Cardiac muscle cell (in vitro differentiated cells and primary cell): ENCODE results near the gene HSDL1. TPM values are rescaled to one million over a fixed set of nuclear protein-coding genes. Genes with fewer than 3 reads are reported as not detected.

Experiments used
- DNase-seq, 2 donors: peaks; one replicate each; pipeline versions ENCODE4 v3.0.0 to v3.0.0-alpha.2; 2010 to 2017; ENCODE audit warnings: low read depth in 1 of 2, low spot score in 1 of 2
- H3K27ac ChIP-seq: fragments of 200-600 bp; sonication (generic); 2 replicates; pipeline ENCODE4 v1.5.1; 2016
- H3K27me3 ChIP-seq: fragments of 200-600 bp; sonication (generic); 2 replicates; pipeline ENCODE4 v1.6.0; 2016; ENCODE audit warnings: control low read depth
- H3K36me3 ChIP-seq: fragments of 200-600 bp; sonication (generic); 2 replicates; pipeline ENCODE4 v1.5.1; 2016; ENCODE audit warnings: control low read depth
- H3K4me1 ChIP-seq: fragments of 200-600 bp; sonication (generic); 2 replicates; pipeline ENCODE4 v1.8.1; 2017; ENCODE audit warnings: low read depth, mild to moderate bottlenecking, mixed run types
- H3K4me3 ChIP-seq: fragments of 200-600 bp; sonication (generic); 2 replicates; pipeline ENCODE4 v1.5.1; 2016; ENCODE audit warnings: mild to moderate bottlenecking
- H3K9me3 ChIP-seq: fragments of 200-600 bp; sonication (generic); 2 replicates; pipeline ENCODE4 v1.5.1; 2017; ENCODE audit warnings: low read depth, mild to moderate bottlenecking, control low read depth
- CTCF ChIP-seq: IDR thresholded peaks from 2 replicates; pipeline ENCODE4 v1.5.1; 2012; ENCODE audit warnings: low read depth, mild to moderate bottlenecking, low read length
- polyA plus RNA-seq: library from polyadenylated mRNA; unstranded; fragments of >200 nt; fragmentation: Nextera tagmentation; extraction: Ambion mirVana; gene quantifications from 2 replicates; pipeline ENCODE4 v1.2.1, GENCODE V29; 2016
- total RNA-seq: library from RNA; depleted of rRNA; stranded (reverse); fragments of >200 nt; gene quantifications from 2 replicates; pipeline ENCODE4 v1.2.3, GENCODE V29; 2016

Gene HSDL1
- total and polyA plus RNA-seq, 2 experiments from 2014 or later = 51.7 to 60.0 TPM

DNA sequence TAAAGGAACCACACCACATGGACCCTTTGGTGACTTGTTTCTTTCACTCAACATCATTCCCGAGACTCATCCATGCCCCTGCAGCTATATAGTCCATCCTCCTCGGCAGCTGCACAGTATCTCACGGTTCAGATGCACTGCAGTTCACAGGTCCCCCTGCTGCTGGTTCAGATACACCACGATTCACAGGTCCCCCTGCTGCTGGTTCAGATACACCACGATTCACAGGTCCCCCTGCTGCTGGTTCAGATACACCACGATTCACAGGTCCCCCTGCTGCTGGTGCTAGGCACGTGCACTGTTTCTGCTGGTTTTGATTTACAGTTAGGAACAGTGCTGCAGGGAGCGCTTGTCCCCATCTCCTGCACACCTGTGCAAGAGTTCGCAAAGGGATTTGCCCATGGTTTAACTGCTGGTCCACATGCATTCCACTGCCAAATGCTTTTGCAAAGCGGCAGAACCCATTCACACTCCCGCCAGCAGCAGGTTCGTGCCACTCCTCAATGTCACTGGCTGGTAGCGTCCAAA, 3.8 kb downstream of the HSDL1 start:
- peaks cover 37% of the 10 kb centered on the region for H3K4me1 ChIP-seq
- no peak for DNase-seq
- H3K27ac ChIP-seq = no peak overlapping the region
- no peaks in the 10 kb centered on the region for H3K36me3 ChIP-seq
- H3K4me3 ChIP-seq = no peak overlapping the region
- H3K27me3 ChIP-seq = peaks cover 3% of the 10 kb centered on the region
- no peaks in the 10 kb centered on the region for H3K9me3 ChIP-seq
- no peak for TF ChIP-seq CTCF

- TF ChIP-seq CTCF = no peak
- DNase-seq = no peak
- Histone ChIP-seq H3K27ac (peak overlapping the region; percentile 97), H3K36me3 (no peaks in the 10 kb centered on the region), H3K9me3 (no peaks in the 10 kb centered on the region), H3K4me3 (no peak overlapping the region), H3K27me3 (no peaks in the 10 kb centered on the region), H3K4me1 (peaks cover 37% of the 10 kb centered on the region)
Observed at GRCh38 chr16:84139628-84140258, 5.2 kb downstream of the HSDL1 start.

DNA sequence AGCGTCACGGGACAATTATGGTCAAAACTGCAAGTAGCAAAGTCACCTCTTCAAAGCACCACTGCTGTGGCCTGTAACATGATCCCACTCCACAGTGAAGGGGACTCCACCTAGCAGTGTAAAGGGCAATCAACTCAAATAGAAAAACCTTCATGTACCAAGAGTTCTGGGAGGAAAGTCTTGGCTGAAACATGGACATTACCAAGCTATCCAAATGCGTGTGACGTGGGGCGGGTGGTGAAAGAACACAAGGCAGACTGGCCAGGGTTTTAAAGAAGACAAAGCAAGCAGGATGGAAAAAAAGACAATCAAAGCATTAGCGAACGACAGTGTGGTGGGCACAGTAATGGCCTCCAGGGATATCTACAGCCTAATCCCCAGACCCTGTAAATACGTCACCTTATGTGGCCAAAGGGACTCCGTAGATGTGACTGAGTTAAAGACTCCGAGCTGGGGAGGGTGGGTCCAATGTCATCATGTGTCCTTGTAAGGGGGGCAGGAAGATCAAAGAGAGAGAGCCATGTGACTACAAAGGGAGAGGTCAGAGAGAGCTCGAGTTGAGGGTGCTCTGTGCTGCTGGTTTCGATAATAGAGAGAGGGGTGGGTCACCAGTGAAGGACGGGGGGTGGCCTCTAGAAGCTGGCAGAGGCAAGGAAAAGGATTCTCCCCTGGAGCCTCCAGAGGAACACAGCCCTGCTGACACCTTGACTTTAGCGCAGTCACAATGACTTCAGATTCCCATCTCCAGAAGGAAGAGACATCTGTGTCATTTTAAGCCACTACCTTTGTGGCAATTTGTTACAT, 6.0 kb downstream of the HSDL1 start:
- Histone ChIP-seq H3K9me3 (no peaks in the 10 kb centered on the region), H3K27me3 (no peaks in the 10 kb centered on the region), H3K36me3 (no peaks in the 10 kb centered on the region), H3K27ac (peak overlapping the region; percentile 97), H3K4me1 (peaks cover 37% of the 10 kb centered on the region), H3K4me3 (no peak overlapping the region)
- DNase-seq = peak in 1 of 2 donors; percentile 76
- TF ChIP-seq CTCF = no peak

- Histone ChIP-seq H3K4me1 (peaks cover 37% of the 10 kb centered on the region), H3K9me3 (no peaks in the 10 kb centered on the region), H3K27me3 (no peaks in the 10 kb centered on the region), H3K36me3 (no peaks in the 10 kb centered on the region), H3K4me3 (peak overlapping the region; percentile 5), H3K27ac (peak overlapping the region; percentile 97)
- DNase-seq = no peak
- no peak for TF ChIP-seq CTCF
Observed at GRCh38 chr16:84138500-84138823, 6.5 kb downstream of the HSDL1 start.

- no peak for TF ChIP-seq CTCF
- H3K4me3 ChIP-seq = peak overlapping the region; percentile 5
- no peaks in the 10 kb centered on the region for H3K9me3 ChIP-seq
- peak overlapping the region; percentile 97 for H3K27ac ChIP-seq
- H3K27me3 ChIP-seq = no peaks in the 10 kb centered on the region
- DNase-seq = no peak
- H3K4me1 ChIP-seq = peaks cover 37% of the 10 kb centered on the region
- H3K36me3 ChIP-seq = no peaks in the 10 kb centered on the region
Observed at GRCh38 chr16:84137769-84138357, 7.1 kb downstream of the HSDL1 start.
